Measurements from ENCODE around the gene NIPAL3. TPM values are rescaled to one million over a fixed set of nuclear protein-coding genes. Genes with fewer than 3 reads are reported as not detected.

The NIPAL3 gene
- total RNA-seq, 1 experiment from 2014 or later = 55.8 TPM

DNA sequence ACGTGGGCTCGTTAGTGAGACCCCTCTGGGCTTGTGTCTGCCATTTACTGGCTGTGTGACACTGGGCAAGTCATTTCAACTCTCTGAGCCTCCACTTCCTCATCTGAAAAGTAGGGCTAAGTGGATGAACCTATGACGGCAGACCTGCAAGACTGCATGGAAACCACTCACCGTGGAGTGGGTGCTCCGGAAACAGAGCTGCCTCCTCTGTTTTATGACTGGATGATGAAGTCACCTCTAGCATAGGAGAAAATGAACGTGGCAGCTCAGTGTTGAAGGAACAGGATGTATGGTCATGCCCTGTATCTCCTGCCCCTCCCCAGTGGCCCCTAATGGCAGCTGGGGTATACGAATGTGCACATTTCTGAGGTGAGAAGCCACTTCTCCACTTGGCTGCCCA, 42.6 kb upstream of the NIPAL3 start:
- ChIA-PET POLR2A (interaction anchor here (10.1 kb wide), 1 partner anchor 7 kb away, joined by 78 read pairs; no protein-coding TSS in a partner anchor), CTCF (interaction anchor here (0.9 to 2.3 kb wide), 4 partner anchors 18 to 181 kb away, joined by 3 to 15 read pairs (median 6); no protein-coding TSS in a partner anchor)
- Mint-ChIP-seq H3K36me3 (ENCODE audit: insufficient read depth, unreplicated experiment) (peaks cover 4% of the 10 kb centered on the region), H3K9me3 (ENCODE audit: unreplicated experiment) (no peaks in the 10 kb centered on the region), H3K27me3 (ENCODE audit: insufficient read depth, unreplicated experiment) (no peaks in the 10 kb centered on the region), H3K4me1 (ENCODE audit: insufficient read depth, unreplicated experiment) (peaks cover 21% of the 10 kb centered on the region), H3K27ac (ENCODE audit: low read depth, unreplicated experiment) (peak overlapping the region; percentile 99), H3K4me3 (ENCODE audit: unreplicated experiment) (no peak overlapping the region)
- no TSS peak for BruUV-seq (replicated peaks)
- intact Hi-C loops (cut with micrococcal nuclease) = no loop called here
- TF ChIP-seq, protein P1, sequence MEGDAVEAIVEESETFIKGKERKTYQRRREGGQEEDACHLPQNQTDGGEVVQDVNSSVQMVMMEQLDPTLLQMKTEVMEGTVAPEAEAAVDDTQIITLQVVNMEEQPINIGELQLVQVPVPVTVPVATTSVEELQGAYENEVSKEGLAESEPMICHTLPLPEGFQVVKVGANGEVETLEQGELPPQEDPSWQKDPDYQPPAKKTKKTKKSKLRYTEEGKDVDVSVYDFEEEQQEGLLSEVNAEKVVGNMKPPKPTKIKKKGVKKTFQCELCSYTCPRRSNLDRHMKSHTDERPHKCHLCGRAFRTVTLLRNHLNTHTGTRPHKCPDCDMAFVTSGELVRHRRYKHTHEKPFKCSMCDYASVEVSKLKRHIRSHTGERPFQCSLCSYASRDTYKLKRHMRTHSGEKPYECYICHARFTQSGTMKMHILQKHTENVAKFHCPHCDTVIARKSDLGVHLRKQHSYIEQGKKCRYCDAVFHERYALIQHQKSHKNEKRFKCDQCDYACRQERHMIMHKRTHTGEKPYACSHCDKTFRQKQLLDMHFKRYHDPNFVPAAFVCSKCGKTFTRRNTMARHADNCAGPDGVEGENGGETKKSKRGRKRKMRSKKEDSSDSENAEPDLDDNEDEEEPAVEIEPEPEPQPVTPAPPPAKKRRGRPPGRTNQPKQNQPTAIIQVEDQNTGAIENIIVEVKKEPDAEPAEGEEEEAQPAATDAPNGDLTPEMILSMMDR (IDR thresholded peaks at IDR 0.05; ENCODE audit: unreplicated experiment) = no peak
- no peak for DNase-seq (ENCODE audit: unreplicated experiment)

DNA sequence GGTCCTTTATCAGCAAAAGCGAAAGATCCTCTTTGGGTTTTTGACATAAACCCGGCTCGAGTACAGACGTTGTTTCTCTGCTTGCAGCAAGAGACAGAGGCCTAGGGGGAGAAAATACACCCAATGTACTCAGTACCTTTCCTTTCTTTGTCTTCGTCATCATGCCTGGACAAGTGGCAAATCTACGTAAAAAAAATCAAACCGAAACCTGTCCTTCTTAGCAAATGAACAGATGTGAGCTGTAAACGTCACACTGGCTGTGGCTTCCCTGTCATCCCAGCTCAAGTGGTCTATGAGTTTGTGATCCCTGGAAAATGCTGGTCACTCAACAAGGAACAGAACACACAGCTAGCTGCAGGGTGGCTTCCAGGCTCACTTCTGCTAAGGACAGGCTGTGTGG, 41.9 kb upstream of the NIPAL3 start:
- no TSS peak for BruUV-seq (replicated peaks)
- H3K9me3 Mint-ChIP-seq (ENCODE audit: unreplicated experiment) = no peaks in the 10 kb centered on the region
- peaks cover 3% of the 10 kb centered on the region for H3K36me3 Mint-ChIP-seq (ENCODE audit: insufficient read depth, unreplicated experiment)
- intact Hi-C loops (cut with micrococcal nuclease) = no loop called here
- peak overlapping the region; percentile 99 for H3K27ac Mint-ChIP-seq (ENCODE audit: low read depth, unreplicated experiment)
- TF ChIP-seq, protein P1 (IDR thresholded peaks at IDR 0.05; ENCODE audit: unreplicated experiment) = no peak
- DNase-seq (ENCODE audit: unreplicated experiment) = no peak
- no peak overlapping the region for H3K4me3 Mint-ChIP-seq (ENCODE audit: unreplicated experiment)
- peaks cover 21% of the 10 kb centered on the region for H3K4me1 Mint-ChIP-seq (ENCODE audit: insufficient read depth, unreplicated experiment)
- no peaks in the 10 kb centered on the region for H3K27me3 Mint-ChIP-seq (ENCODE audit: insufficient read depth, unreplicated experiment)
- ChIA-PET CTCF (interaction anchor here (0.6 to 2.3 kb wide), 6 partner anchors 9 to 182 kb away, joined by 3 to 15 read pairs (median 4); no protein-coding TSS in a partner anchor), POLR2A (interaction anchor here (0.7 to 10.1 kb wide), 4 partner anchors 8 to 172 kb away, joined by 3 to 78 read pairs (median 6); no protein-coding TSS in a partner anchor)

DNA sequence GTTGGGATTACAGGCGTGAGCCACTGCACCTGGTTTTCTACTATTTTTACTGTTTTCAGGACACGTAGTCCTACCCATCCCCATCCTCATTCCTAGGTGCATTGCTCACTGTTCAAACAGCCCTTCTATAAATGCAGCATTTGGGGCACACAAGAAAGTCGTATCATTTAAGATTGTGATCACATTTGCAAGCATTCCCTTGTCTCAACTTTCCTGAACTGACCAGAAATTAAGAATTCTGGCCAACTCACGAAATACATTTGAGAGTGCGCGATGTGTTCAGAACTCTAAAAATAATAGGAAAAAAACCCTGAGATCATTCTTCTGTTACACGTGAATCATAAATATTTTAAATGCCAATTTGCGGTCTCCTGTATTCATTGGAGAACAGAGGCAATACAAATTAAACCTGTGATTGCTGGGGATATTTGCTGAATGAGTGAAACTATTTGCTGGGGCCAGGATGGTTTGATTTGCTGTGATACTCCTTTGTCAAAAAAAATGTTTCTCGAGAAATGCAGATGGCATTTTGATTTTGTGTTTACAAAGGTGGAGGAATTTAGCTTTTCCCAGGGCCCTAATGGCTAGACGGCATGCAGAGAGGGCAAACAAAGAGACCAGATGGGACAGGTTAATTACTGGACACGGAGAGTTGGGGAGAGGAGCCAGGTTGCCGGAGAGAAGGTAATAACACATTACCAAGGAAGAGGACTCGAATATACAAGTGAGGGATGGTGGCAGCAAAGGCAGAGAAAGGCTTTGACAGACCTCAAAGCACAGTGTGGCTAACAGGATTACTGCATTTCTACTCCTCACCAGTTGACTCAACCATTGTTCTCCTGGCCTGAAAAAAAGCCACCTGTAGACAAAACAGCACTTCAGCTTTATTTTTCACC, 40.5 kb upstream of the NIPAL3 start:
- peak; percentile 43 for DNase-seq (ENCODE audit: unreplicated experiment)
- CTCF ChIA-PET = interaction anchor here (0.6 to 2.3 kb wide), 2 partner anchors 16 to 160 kb away, joined by 6 to 15 read pairs; no protein-coding TSS in a partner anchor
- peak overlapping the region; percentile 56 for H3K4me3 Mint-ChIP-seq (ENCODE audit: unreplicated experiment)
- no peaks in the 10 kb centered on the region for H3K9me3 Mint-ChIP-seq (ENCODE audit: unreplicated experiment)
- POLR2A ChIA-PET = interaction anchor here (0.7 to 10.1 kb wide), 9 partner anchors 9 to 857 kb away, joined by 3 to 78 read pairs (median 5); no protein-coding TSS in a partner anchor
- TF ChIP-seq, protein P1 (IDR thresholded peaks at IDR 0.05; ENCODE audit: unreplicated experiment) = no peak
- intact Hi-C loops (cut with micrococcal nuclease) = no loop called here
- H3K27ac Mint-ChIP-seq (ENCODE audit: low read depth, unreplicated experiment) = peak overlapping the region; percentile 99
- H3K27me3 Mint-ChIP-seq (ENCODE audit: insufficient read depth, unreplicated experiment) = no peaks in the 10 kb centered on the region
- H3K4me1 Mint-ChIP-seq (ENCODE audit: insufficient read depth, unreplicated experiment) = peaks cover 35% of the 10 kb centered on the region
- no peaks in the 10 kb centered on the region for H3K36me3 Mint-ChIP-seq (ENCODE audit: insufficient read depth, unreplicated experiment)
- no TSS peak for BruUV-seq (replicated peaks)

DNA sequence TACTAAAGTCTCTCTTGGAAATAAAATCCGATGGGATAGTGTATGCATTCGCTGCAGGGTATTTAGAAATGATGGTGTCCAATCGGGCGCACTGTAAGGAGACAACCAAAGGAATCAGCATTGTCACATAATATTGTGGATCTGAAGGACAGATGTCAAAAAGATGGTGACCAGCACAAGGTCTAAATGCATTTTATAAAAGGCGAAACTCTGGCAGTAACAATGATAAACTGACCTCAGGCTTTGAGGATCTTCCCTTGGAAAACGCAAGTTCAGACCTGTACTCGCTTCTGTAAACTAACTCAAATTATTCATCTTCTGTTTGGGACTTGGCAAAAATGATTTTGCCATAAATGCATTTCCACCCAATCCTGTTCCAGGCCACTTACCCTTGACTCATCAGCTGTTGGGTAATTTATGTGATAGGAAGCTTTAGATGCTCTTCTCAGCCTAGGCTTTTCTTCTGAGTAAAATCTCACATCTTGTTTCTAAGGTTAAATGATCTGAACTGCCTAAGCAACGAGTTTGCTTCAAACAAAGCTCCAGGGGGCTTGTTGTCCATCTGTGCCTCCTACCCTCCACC, 35.8 kb upstream of the NIPAL3 start:
- Mint-ChIP-seq H3K27ac (ENCODE audit: low read depth, unreplicated experiment) (peak overlapping the region; percentile 87), H3K4me1 (ENCODE audit: insufficient read depth, unreplicated experiment) (peaks cover 60% of the 10 kb centered on the region), H3K4me3 (ENCODE audit: unreplicated experiment) (peak overlapping the region; percentile 45), H3K36me3 (ENCODE audit: insufficient read depth, unreplicated experiment) (no peaks in the 10 kb centered on the region), H3K9me3 (ENCODE audit: unreplicated experiment) (no peaks in the 10 kb centered on the region), H3K27me3 (ENCODE audit: insufficient read depth, unreplicated experiment) (no peaks in the 10 kb centered on the region)
- DNase-seq (ENCODE audit: unreplicated experiment) = peak; percentile 94
- CTCF ChIA-PET = interaction anchor here (0.5 to 3.4 kb wide), 10 partner anchors 11 to 261 kb away, joined by 3 to 21 read pairs (median 6); no protein-coding TSS in a partner anchor
- TF ChIP-seq, protein P1 (IDR thresholded peaks at IDR 0.05; ENCODE audit: unreplicated experiment) = no peak
- no TSS peak for BruUV-seq (replicated peaks)
- intact Hi-C loops (cut with micrococcal nuclease) = loop anchor here (2.0 kb wide), 1 partner anchor 57 kb away; no protein-coding TSS in a partner anchor
- POLR2A ChIA-PET = interaction anchor here (0.6 to 10.1 kb wide), 25 partner anchors 8 to 263 kb away, joined by 3 to 78 read pairs (median 5); partner anchors contain the start of gene GRHL3

All from MCF 10A (cell line).